Measurements from ENCODE around the gene MGAT5B. TPM values are rescaled to one million over a fixed set of nuclear protein-coding genes. Genes with fewer than 3 reads are reported as not detected.

The MGAT5B gene
- total and polyA plus RNA-seq, 2 donors (not counting 1 experiment from before 2014, with no cell fraction given) = 0.09 to 0.17 TPM

DNA sequence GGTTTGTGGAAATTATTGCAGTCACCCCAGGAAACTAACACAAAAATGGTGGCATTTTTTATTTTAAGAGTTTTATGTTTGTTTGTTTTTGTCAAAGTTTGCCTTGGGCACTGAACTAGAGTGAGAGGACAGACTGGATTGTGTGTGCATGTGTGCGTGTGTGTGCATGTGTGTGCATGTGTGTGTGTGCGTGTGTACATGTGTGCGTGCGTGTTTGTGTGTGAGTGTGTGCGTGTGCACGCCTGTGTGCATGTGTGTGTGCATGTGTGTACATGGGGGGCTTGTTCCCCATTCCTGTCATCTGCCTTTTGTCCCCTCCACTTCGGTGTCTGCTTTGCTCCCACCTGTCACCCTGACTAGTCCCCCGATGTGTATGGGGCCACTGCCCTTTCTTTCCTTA, 32.5 kb downstream of the MGAT5B start:
- Histone ChIP-seq H3K4me2 (ENCODE audit: extremely low read depth, insufficient read depth, low read length) (no peak overlapping the region), H3K9ac (ENCODE audit: insufficient read depth, low read length) (no peak overlapping the region), H3K36me3 (ENCODE audit: control insufficient read depth, insufficient read depth, low read length) (no peaks in the 10 kb centered on the region), H3K27me3 (ENCODE audit: control insufficient read depth, insufficient read depth, low read length) (no peaks in the 10 kb centered on the region), H3K79me2 (ENCODE audit: control insufficient read depth, insufficient read depth, low read length) (no peaks in the 10 kb centered on the region), H4K20me1 (ENCODE audit: control insufficient read depth, extremely low read depth, insufficient read depth, low read length) (no peaks in the 10 kb centered on the region), H3K27ac (ENCODE audit: insufficient read depth, low read length) (no peak overlapping the region), H3K9me3 (ENCODE audit: control insufficient read depth, insufficient read depth, low read depth, low read length) (no peaks in the 10 kb centered on the region), H2AFZ (ENCODE audit: low read length) (no peak overlapping the region), H3K4me1 (ENCODE audit: control insufficient read depth, extremely low read depth, insufficient read depth, low read length) (no peaks in the 10 kb centered on the region), H3K4me3 (replicated peaks in 1 of 4; ENCODE audit: control extremely low read depth in 1 of 4, insufficient read depth in 1 of 4, low read depth in 3 of 4, low read length in 4 of 4) (no peak overlapping the region)
- DNase-seq (ENCODE audit: low read depth in 2 of 2) = no peak
- no peak for TF ChIP-seq EZH2 (IDR thresholded peaks at IDR 0.05; ENCODE audit: low read length, missing control alignments)
- no peak for TF ChIP-seq CTCF (conservative IDR thresholded peaks at IDR 0.05 in 1 of 2, IDR thresholded peaks at IDR 0.05 in 1 of 2; ENCODE audit: low read depth in 1 of 2, low read length in 2 of 2)

- no peaks in the 10 kb centered on the region for H3K36me3 ChIP-seq (ENCODE audit: control insufficient read depth, insufficient read depth, low read length)
- TF ChIP-seq EZH2 (IDR thresholded peaks at IDR 0.05; ENCODE audit: low read length, missing control alignments) = no peak
- TF ChIP-seq CTCF (conservative IDR thresholded peaks at IDR 0.05 in 1 of 2, IDR thresholded peaks at IDR 0.05 in 1 of 2; ENCODE audit: low read depth in 1 of 2, low read length in 2 of 2) = no peak
- H3K4me2 ChIP-seq (ENCODE audit: extremely low read depth, insufficient read depth, low read length) = no peak overlapping the region
- no peak overlapping the region for H2AFZ ChIP-seq (ENCODE audit: low read length)
- H3K79me2 ChIP-seq (ENCODE audit: control insufficient read depth, insufficient read depth, low read length) = no peaks in the 10 kb centered on the region
- no peak overlapping the region for H3K9ac ChIP-seq (ENCODE audit: insufficient read depth, low read length)
- no peak for DNase-seq (ENCODE audit: low read depth in 2 of 2)
- H3K27ac ChIP-seq (ENCODE audit: insufficient read depth, low read length) = no peak overlapping the region
- no peak overlapping the region for H3K4me3 ChIP-seq (replicated peaks in 1 of 4; ENCODE audit: control extremely low read depth in 1 of 4, insufficient read depth in 1 of 4, low read depth in 3 of 4, low read length in 4 of 4)
- H4K20me1 ChIP-seq (ENCODE audit: control insufficient read depth, extremely low read depth, insufficient read depth, low read length) = no peaks in the 10 kb centered on the region
- no peaks in the 10 kb centered on the region for H3K9me3 ChIP-seq (ENCODE audit: control insufficient read depth, insufficient read depth, low read depth, low read length)
- H3K27me3 ChIP-seq (ENCODE audit: control insufficient read depth, insufficient read depth, low read length) = no peaks in the 10 kb centered on the region
- no peaks in the 10 kb centered on the region for H3K4me1 ChIP-seq (ENCODE audit: control insufficient read depth, extremely low read depth, insufficient read depth, low read length)
Observed at GRCh38 chr17:76901542-76902197, 33.5 kb downstream of the MGAT5B start.

GRCh38 chr17:76902476-76902875, 34.3 kb downstream of the MGAT5B start:
- Histone ChIP-seq H4K20me1 (ENCODE audit: control insufficient read depth, extremely low read depth, insufficient read depth, low read length) (no peaks in the 10 kb centered on the region), H3K27me3 (ENCODE audit: control insufficient read depth, insufficient read depth, low read length) (no peaks in the 10 kb centered on the region), H3K27ac (ENCODE audit: insufficient read depth, low read length) (no peak overlapping the region), H3K36me3 (ENCODE audit: control insufficient read depth, insufficient read depth, low read length) (no peaks in the 10 kb centered on the region), H2AFZ (ENCODE audit: low read length) (no peak overlapping the region), H3K9ac (ENCODE audit: insufficient read depth, low read length) (no peak overlapping the region), H3K79me2 (ENCODE audit: control insufficient read depth, insufficient read depth, low read length) (no peaks in the 10 kb centered on the region), H3K9me3 (ENCODE audit: control insufficient read depth, insufficient read depth, low read depth, low read length) (no peaks in the 10 kb centered on the region), H3K4me3 (replicated peaks in 1 of 4; ENCODE audit: control extremely low read depth in 1 of 4, insufficient read depth in 1 of 4, low read depth in 3 of 4, low read length in 4 of 4) (no peak overlapping the region), H3K4me1 (ENCODE audit: control insufficient read depth, extremely low read depth, insufficient read depth, low read length) (no peaks in the 10 kb centered on the region), H3K4me2 (ENCODE audit: extremely low read depth, insufficient read depth, low read length) (no peak overlapping the region)
- no peak for DNase-seq (ENCODE audit: low read depth in 2 of 2)
- TF ChIP-seq CTCF (conservative IDR thresholded peaks at IDR 0.05 in 1 of 2, IDR thresholded peaks at IDR 0.05 in 1 of 2; ENCODE audit: low read depth in 1 of 2, low read length in 2 of 2) = no peak
- no peak for TF ChIP-seq EZH2 (IDR thresholded peaks at IDR 0.05; ENCODE audit: low read length, missing control alignments)

Measured in fibroblast of lung (primary cell).